Ovary (tissue), 9 donors: ENCODE data around the gene SPAG6. TPM values are rescaled to one million over a fixed set of nuclear protein-coding genes. Genes with fewer than 3 reads are reported as not detected.
A peak's percentile ranks its signal among the peaks of the same experiment; 100 is the strongest.

Experiments used
- DNase-seq, 5 donors: peaks; one replicate each; pipeline ENCODE4 v3.0.0-alpha.2; 2019 to 2020
- H3K27ac ChIP-seq, 2 donors: fragments of 200-600 bp; one replicate each; pipeline versions ENCODE4 v1.5.1 to v1.8.0; 2019 to 2022
- H3K27me3 ChIP-seq: fragments of 200-600 bp; one replicate; pipeline ENCODE4 v1.8.0; 2022
- H3K36me3 ChIP-seq: fragments of 200-600 bp; sonication (generic); one replicate; pipeline ENCODE4 v1.5.1; 2019
- H3K4me1 ChIP-seq: one replicate; pipeline ENCODE4 v1.8.1; 2013; ENCODE audit warnings: mild to moderate bottlenecking, moderate library complexity; ENCODE audit not compliant: insufficient read depth
- H3K4me3 ChIP-seq: fragments of 200-600 bp; sonication (generic); one replicate; pipeline ENCODE4 v1.5.1; 2017
- H3K9me3 ChIP-seq, 2 donors: fragments of 200-600 bp in 1 of 2; sonication (generic) in 1 of 2; one replicate each; pipeline versions ENCODE4 v1.5.1 to v1.8.1; 2013 to 2019; ENCODE audit warnings: mild to moderate bottlenecking in 1 of 2, moderate library complexity in 1 of 2
- EP300 ChIP-seq: sonication (generic); formaldehyde crosslinking; IDR thresholded peaks from one replicate; pipeline ENCODE4 v1.6.1; 2017; ENCODE audit warnings: antibody characterized with exemption
- POLR2A ChIP-seq: fragments of 450-650 bp; IDR thresholded peaks from one replicate; pipeline ENCODE4 v1.6.1; 2017; ENCODE audit warnings: antibody characterized with exemption, mild to moderate bottlenecking, moderate library complexity
- WGBS, 3 donors: extraction: QIAGEN DNeasy Blood & Tissue Kit in 1 of 3; methylation state at CpG; one replicate each; pipeline versions ENCODE4 v1.1.5 to v1.1.7; 2013 to 2017; 5-methylcytosine and 5-hydroxymethylcytosine counted together
- intact Hi-C, 4 donors: fragments of 100-400 bp; cut with DNase I; formaldehyde crosslinking; loops; one replicate each; pipeline versions ENCODE4 v1.11.0 to v1.15.1; 2022 to 2023
- polyA plus RNA-seq, 2 donors: library from polyadenylated mRNA; stranded (reverse); fragments of 200-250 nt in 1 of 2; fragments of 350-450 nt in 1 of 2; fragmentation: Illumina TruSeq in 1 of 2; extraction: RNeasy Lipid Tissue Mini Kit (QIAGEN cat#74804) in 1 of 2; gene quantifications; one replicate each; pipeline ENCODE4 v1.2.3, GENCODE V29; 2013 to 2014
- total RNA-seq, 7 donors: library from RNA; depleted of rRNA in 2 of 7; stranded (reverse); fragments of >200 nt in 2 of 7; fragmentation: NEBNext Ultra II Directional in 3 of 7; extraction: Animal tissue kit (Norgen Biotek cat#: 25700) in 3 of 7; gene quantifications; one replicate each; pipeline versions ENCODE4 v1.1.0 to v1.2.4, GENCODE V29; 2016 to 2023
- TF ChIP-seq, protein P1 (sequence below), 3 donors: fragments of 450-650 bp in 2 of 3; fragments of 200-600 bp in 1 of 3; IDR thresholded peaks; one replicate each; pipeline versions ENCODE4 v1.5.1 to v1.8.0; 2016 to 2022; ENCODE audit warnings: antibody characterized with exemption in 3 of 3, mild to moderate bottlenecking in 1 of 3
- donor health status: DM: no; HTN: no; CAD: no; lungs with moderate emphysema.
- donor health status: DM: no; HTN: no; CAD: no.
- donor health status: Bipolar disorder and iron deficiency.
- donor health status: DM: yes; HTN: yes; CAD: no.
- donor health status: DM: no; HTN: no; CAD: no.
- donor health status: DM: yes; HTN: yes; CAD: no.

The SPAG6 gene
- total and polyA plus RNA-seq, 9 donors = 0.04 to 22.1 (median 0.67) TPM; not detected in 2

DNA sequence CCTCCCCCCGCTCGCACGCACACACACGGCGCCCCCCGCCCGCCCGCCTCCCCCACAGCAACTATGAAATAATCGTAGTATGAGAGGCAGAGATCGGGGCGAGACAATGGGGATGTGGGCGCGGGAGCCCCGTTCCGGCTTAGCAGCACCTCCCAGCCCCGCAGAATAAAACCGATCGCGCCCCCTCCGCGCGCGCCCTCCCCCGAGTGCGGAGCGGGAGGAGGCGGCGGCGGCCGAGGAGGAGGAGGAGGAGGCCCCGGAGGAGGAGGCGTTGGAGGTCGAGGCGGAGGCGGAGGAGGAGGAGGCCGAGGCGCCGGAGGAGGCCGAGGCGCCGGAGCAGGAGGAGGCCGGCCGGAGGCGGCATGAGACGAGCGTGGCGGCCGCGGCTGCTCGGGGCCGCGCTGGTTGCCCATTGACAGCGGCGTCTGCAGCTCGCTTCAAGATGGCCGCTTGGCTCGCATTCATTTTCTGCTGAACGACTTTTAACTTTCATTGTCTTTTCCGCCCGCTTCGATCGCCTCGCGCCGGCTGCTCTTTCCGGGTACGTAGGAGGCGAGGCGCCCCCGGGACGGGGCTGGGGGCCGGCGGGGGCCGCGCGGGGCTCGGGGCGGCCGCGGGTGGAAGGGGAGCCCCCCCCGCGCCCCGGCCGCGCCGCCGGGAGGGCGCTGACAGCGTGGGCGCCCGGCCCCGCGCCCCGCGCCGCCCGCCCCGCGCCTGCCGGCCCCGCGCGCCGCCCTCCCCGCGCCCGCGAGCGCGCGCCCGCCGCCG lies 24.0 kb upstream of the SPAG6 start:
- peak; percentile 37 to 80 (median 70) for DNase-seq
- no peaks in the 10 kb centered on the region for H3K9me3 ChIP-seq
- peak overlapping the region; percentile 63 to 71 for H3K27ac ChIP-seq
- TF ChIP-seq EP300 (no peak), POLR2A (no peak)
- TF ChIP-seq, protein P1, sequence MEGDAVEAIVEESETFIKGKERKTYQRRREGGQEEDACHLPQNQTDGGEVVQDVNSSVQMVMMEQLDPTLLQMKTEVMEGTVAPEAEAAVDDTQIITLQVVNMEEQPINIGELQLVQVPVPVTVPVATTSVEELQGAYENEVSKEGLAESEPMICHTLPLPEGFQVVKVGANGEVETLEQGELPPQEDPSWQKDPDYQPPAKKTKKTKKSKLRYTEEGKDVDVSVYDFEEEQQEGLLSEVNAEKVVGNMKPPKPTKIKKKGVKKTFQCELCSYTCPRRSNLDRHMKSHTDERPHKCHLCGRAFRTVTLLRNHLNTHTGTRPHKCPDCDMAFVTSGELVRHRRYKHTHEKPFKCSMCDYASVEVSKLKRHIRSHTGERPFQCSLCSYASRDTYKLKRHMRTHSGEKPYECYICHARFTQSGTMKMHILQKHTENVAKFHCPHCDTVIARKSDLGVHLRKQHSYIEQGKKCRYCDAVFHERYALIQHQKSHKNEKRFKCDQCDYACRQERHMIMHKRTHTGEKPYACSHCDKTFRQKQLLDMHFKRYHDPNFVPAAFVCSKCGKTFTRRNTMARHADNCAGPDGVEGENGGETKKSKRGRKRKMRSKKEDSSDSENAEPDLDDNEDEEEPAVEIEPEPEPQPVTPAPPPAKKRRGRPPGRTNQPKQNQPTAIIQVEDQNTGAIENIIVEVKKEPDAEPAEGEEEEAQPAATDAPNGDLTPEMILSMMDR (IDR thresholded peaks at IDR 0.05) = no peak
- intact Hi-C loops = loop anchor here in 3 of 4 donors (2.0 to 10.0 kb wide), 4 partner anchors 69 to 817 kb away; partner anchors contain the start of gene DNAJC1 (in 1 of the 3)
- peak overlapping the region; percentile 73 for H3K4me3 ChIP-seq
- H3K27me3 ChIP-seq = no peaks in the 10 kb centered on the region
- peaks cover 3% of the 10 kb centered on the region for H3K4me1 ChIP-seq
- 0 to 1% (median 0%) methylated on average over 53 to 113 of the region's 114 CpGs for WGBS, 3 donors
- H3K36me3 ChIP-seq = no peaks in the 10 kb centered on the region

DNA sequence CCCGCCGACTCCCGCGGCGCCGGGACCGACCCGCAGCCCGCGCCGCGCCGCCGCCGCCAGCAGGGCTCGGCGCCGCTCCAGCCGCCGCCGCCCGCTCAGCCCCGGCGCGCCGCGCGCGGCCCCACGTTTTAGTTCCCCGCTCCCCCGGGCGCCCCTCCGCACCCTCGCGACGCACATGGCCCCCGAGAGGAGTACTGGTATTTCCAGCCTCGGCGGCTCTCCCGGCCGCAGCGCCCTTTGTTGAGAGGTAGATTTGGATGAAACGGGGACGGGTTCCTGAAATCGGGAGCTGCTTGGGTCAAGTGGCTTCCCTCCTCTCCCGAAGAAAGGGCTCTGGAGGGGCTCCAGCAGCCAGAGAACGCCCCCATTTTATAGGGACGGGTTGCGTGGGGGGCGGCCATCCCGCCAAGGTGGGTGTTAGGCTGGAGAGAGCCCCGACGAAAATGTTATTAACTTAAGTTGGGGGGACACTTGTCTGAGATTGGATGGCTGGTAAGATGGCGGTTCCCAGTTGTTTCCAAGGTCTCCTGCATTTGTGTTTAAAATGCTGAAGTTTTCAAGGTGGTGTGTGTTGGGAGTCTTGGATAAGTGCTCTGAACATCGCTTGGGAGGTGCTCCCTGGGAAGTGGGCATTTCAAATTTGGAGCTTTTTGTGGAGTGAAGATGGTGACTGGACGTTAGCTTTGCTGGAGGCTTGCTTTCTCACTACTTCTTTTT lies 23.2 kb upstream of the SPAG6 start:
- Histone ChIP-seq H3K4me3 (peak overlapping the region; percentile 47), H3K9me3 (no peaks in the 10 kb centered on the region), H3K36me3 (no peaks in the 10 kb centered on the region), H3K27ac (no peak overlapping the region), H3K4me1 (peaks cover 3% of the 10 kb centered on the region), H3K27me3 (no peaks in the 10 kb centered on the region)
- TF ChIP-seq EP300 (no peak), POLR2A (no peak)
- TF ChIP-seq, protein P1 (IDR thresholded peaks at IDR 0.05) = no peak
- 1 to 2% (median 1%) methylated on average over 27 to 57 of the region's 57 CpGs for WGBS, 3 donors
- peak; percentile 12 to 66 (median 51) for DNase-seq
- intact Hi-C loops = loop anchor here in 3 of 4 donors (2.0 to 10.0 kb wide), 4 partner anchors 69 to 817 kb away; partner anchors contain the start of gene DNAJC1 (in 1 of the 3)

DNA sequence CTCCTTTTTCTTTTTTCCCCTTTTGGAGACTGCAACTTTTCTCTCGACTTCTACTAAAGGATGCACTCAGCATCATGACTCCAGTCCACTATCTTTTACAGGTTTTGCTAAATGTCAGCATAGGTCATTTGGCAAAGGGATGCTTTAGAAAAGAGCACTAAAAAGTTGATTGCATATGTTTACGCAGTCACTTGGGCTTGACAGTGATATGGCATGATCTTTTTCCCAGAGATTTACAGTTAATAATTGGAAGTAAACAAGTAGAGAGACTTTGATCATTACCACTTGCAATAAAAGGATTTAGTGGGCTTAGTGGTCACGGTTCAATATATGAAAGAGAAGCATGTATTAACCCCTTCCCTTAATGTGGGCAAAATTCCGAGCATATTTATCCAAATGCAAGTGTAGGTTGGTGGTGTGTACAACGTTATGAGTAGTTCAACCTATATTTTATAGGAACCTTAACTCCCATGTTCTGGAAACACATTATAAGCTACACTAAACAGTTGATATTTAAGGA lies 22.6 kb upstream of the SPAG6 start:
- WGBS, 3 donors = 68 to 77% (median 76%) methylated on average over 5 of the region's 5 CpGs
- no peak for DNase-seq
- H3K27ac ChIP-seq = no peak overlapping the region
- H3K36me3 ChIP-seq = no peaks in the 10 kb centered on the region
- H3K27me3 ChIP-seq = no peaks in the 10 kb centered on the region
- peaks cover 3% of the 10 kb centered on the region for H3K4me1 ChIP-seq
- no peak overlapping the region for H3K4me3 ChIP-seq
- no peak for TF ChIP-seq POLR2A
- TF ChIP-seq EP300 = no peak
- TF ChIP-seq, protein P1 (IDR thresholded peaks at IDR 0.05) = no peak
- H3K9me3 ChIP-seq = no peaks in the 10 kb centered on the region
- intact Hi-C loops = loop anchor here in 3 of 4 donors (10.0 kb wide), 3 partner anchors 318 to 818 kb away; partner anchors contain the start of gene DNAJC1 (in 1 of the 3)

DNA sequence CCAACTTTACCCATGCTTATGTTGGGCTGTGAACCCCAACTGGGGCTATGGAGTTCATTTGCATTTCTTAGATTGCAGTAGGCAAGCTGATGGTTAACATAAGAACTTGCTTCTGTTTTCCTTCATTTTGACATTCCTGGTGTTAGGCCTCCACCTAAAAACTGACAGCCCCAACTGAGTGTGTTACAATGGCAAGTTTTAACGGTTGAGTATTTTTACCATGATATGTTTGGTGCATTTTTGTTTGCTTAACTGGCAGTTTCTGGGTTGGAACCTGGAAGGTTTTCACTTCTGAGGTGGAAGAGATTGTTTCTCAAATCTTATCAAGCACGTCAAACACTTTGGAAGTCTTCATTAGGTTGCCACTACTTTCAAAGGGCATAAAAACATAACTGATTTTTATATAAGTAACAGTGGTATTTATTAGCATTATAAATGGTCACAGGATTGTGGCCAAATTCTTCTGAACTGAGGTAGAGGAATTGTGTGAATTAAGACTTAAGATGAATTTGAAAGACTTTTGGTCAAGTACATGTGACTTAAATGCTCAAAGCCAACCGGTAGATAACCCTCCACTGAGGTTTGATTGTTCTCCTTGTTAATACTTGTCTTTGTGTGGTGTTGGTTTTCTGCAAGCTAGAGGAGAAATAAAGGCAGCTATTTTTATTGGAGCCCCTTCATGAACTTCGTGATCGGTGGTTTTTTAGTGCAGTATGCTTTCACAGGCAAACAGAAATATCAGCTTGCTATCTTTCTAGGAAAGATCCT lies 21.6 kb upstream of the SPAG6 start:
- no peak for DNase-seq
- Histone ChIP-seq H3K27me3 (no peaks in the 10 kb centered on the region), H3K4me3 (no peak overlapping the region), H3K4me1 (peaks cover 3% of the 10 kb centered on the region), H3K9me3 (no peaks in the 10 kb centered on the region), H3K36me3 (no peaks in the 10 kb centered on the region), H3K27ac (no peak overlapping the region)
- TF ChIP-seq, protein P1 (IDR thresholded peaks at IDR 0.05) = no peak
- TF ChIP-seq POLR2A = no peak
- no peak for TF ChIP-seq EP300
- WGBS, 3 donors = 92 to 95% (median 94%) methylated on average over 5 of the region's 5 CpGs
- intact Hi-C loops = loop anchor here in 3 of 4 donors (10.0 kb wide), 3 partner anchors 319 to 819 kb away; partner anchors contain the start of gene DNAJC1 (in 1 of the 3)
